Astrocyte of the cerebellum (primary cell): ENCODE results near the gene MORC3.
"Not testable (repeated sequence)": the region's sequence is repeated elsewhere in the genome, so short reads cannot be mapped to it uniquely, and the experiment has no call there.

ENCODE experiments used
- DNase-seq: peaks from one replicate; pipeline ENCODE4 v3.0.0-alpha.2; 2011; ENCODE audit warnings: low read depth
- H3K4me3 ChIP-seq: 2 replicates; pipeline ENCODE4 v1.5.1; 2011; ENCODE audit warnings: mild to moderate bottlenecking, low read depth, low read length, moderate library complexity
- CTCF ChIP-seq: IDR thresholded peaks from 2 replicates; pipeline ENCODE4 v1.5.1; 2012; ENCODE audit warnings: low read length, low read depth, moderate library complexity, mild to moderate bottlenecking; ENCODE audit errors: missing control alignments
- in situ Hi-C: cut with HindIII; loops from 2 replicates; pipeline ENCODE4 v1.10.0; 2017; ENCODE audit warnings: low sequenced_read_pairs

Gene MORC3

DNA sequence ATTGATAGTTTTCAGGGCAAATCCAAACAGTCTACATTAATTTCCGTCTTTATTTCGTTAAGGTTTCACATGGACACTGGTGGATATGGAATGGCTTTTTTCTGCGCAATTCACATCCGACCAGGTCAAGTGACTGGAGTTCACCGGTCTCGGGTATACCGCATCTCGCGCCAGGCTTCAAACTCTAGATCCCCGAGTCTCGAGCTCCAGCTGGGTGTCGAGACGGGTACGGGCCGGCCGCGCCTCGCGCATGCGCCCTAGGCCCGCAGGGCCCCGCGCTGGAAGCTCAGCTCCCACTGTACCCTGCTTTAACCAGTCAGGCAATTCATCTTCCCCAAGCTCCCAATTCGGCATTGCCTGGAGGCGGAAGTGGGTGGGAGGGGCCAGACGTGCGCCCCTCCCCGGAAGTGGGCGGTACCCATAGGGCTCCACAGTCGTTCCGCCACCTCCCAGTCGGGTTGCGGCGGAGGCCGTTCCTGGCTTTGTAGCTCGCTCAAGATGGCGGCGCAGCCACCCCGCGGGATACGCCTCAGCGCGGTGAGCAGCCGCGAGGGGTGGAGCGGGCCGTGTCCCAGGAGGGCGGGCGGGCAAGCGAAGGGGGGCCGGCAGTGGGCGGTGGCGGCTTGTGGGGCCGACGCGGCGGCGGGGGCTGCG lies at the start of gene MORC3:
Gene MORC3 (plus strand): TSS at position 431 of the 654 bp plus-strand sequence. CDS start 68 bp downstream, at position 499.
- TF ChIP-seq CTCF: no peak
- peak within 1 kb of the TSS; percentile 86 for H3K4me3 ChIP-seq
- DNase-seq: peak; percentile 97
- in situ Hi-C loops: no loop called here

GRCh38 chr21:36270786-36271695 lies 49.0 kb upstream of the MORC3 start:
- DNase-seq, H3K4me3 ChIP-seq, in situ Hi-C loops: not testable (repeated sequence)

GRCh38 chr21:36274128-36274527 lies 45.9 kb upstream of the MORC3 start:
- DNase-seq: no peak
- in situ Hi-C loops: no loop called here
- H3K4me3 ChIP-seq: no peak overlapping the region
- TF ChIP-seq CTCF: no peak

DNA sequence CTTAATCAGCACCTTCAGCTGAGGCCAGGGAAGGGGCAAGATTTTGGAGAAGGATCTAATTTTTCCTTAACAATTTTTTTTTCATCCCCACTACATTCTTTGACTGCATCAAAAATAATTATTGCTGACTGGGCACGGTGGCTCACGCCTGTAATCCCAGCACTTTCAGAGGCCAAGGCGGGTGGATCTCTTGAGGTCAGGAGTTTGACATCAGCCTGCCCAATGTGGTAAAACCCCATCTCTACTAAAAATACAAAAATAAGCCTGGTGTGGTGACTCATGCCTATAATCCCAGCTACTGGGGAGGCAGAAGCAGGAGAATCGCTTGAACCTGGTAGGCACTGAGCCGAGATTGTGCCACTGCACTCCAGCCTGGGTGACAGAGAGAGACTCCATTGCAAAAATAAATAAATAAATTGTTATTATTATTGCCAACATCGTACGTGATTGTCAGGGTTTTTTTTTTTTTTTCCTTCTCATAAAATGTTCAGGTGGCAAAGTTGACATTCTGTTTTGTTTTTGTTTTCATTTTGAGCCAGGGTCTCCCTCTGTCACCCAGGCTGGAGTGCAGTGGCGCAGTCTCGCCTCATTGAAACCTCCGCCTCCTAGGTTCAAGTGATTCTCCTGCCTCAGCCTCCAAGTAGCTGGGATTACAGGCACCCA lies 37.3 kb upstream of the MORC3 start:
- DNase-seq: no peak
- no peak for TF ChIP-seq CTCF
- in situ Hi-C loops: no loop called here
- no peak overlapping the region for H3K4me3 ChIP-seq

DNA sequence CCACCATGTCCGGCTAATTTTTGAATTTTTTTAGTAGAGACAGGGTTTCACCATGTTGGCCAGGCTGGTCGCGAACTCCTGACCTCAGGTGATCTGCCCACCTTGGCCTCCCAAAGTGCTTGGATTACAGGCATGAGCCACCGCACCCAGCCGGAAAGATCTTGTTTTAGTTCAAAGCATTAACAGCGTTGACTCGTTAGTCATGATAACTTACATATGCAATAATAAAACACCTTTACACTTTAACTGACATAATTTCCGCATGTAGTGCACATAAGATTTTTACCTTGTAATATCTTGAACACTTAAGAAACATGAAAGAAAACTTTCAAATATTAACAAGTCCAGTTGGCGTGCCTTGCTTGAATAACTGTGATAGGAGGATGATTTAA lies 36.8 kb upstream of the MORC3 start:
- H3K4me3 ChIP-seq, in situ Hi-C loops, DNase-seq: not testable (repeated sequence)

- H3K4me3 ChIP-seq: no peak overlapping the region
- in situ Hi-C loops: no loop called here
- TF ChIP-seq CTCF: no peak
- DNase-seq: no peak
These were observed 31.2 kb upstream of the MORC3 start for GRCh38 chr21:36288651-36289243.

DNA sequence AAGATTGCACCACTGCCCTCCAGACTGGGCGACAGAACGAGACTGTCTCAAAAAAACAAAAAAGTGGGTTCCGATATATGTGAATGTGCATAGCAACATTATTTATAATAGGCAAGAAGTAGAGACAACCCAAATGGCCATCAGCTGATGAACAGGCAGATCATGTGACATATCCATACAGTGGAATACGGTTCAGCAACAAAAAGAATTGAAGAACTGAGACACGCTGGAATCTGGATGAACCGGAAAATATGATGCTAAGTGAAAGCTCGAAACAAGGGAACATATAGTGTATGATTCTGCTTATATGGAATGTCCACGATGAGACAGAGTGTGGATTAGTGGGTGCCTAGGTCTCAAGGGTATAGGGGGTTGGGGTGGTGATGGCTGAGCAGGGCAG lies 28.5 kb upstream of the MORC3 start:
- TF ChIP-seq CTCF: no peak
- DNase-seq: no peak
- in situ Hi-C loops: no loop called here
- no peak overlapping the region for H3K4me3 ChIP-seq
